Bone marrow (tissue), 2 donors: ENCODE data around the gene PCSK6.

Experiments used
- DNase-seq, 2 donors: peaks; one replicate each; lab custom pipeline; 2025; lab: John Stamatoyannopoulos, UW

The PCSK6 gene

GRCh38 chr15:101326462-101327146, 162.9 kb downstream of the PCSK6 start:
- DNase-seq: no peak

GRCh38 chr15:101326026-101326315, 163.5 kb downstream of the PCSK6 start:
- DNase-seq: no peak

- DNase-seq: no peak
Measured at GRCh38 chr15:101325263-101326025, 164.1 kb downstream of the PCSK6 start.

GRCh38 chr15:101324524-101325177, 164.9 kb downstream of the PCSK6 start:
- no peak for DNase-seq

GRCh38 chr15:101323793-101324523, 165.5 kb downstream of the PCSK6 start:
- DNase-seq: no peak

GRCh38 chr15:101322854-101323477, 166.5 kb downstream of the PCSK6 start:
- no peak for DNase-seq

- DNase-seq: no peak
Measured at GRCh38 chr15:101322016-101322695, 167.4 kb downstream of the PCSK6 start.

GRCh38 chr15:101320501-101321052, 168.9 kb downstream of the PCSK6 start:
- peak; percentile 36 to 87 for DNase-seq

GRCh38 chr15:101318839-101319238, 170.7 kb downstream of the PCSK6 start:
- no peak for DNase-seq

- no peak for DNase-seq
Measured at GRCh38 chr15:101318147-101318819, 171.2 kb downstream of the PCSK6 start.

GRCh38 chr15:101317336-101317872, 172.1 kb downstream of the PCSK6 start:
- DNase-seq: no peak

GRCh38 chr15:101316529-101316928, 173.0 kb downstream of the PCSK6 start:
- DNase-seq: no peak

- no peak for DNase-seq
Measured at GRCh38 chr15:101315736-101316135, 173.8 kb downstream of the PCSK6 start.

GRCh38 chr15:101314336-101315125, 175.0 kb downstream of the PCSK6 start:
- DNase-seq: no peak

- DNase-seq: no peak
Measured at GRCh38 chr15:101313041-101313761, 176.3 kb downstream of the PCSK6 start.

GRCh38 chr15:101310508-101310907, 179.0 kb downstream of the PCSK6 start:
- no peak for DNase-seq

GRCh38 chr15:101310161-101310480, 179.4 kb downstream of the PCSK6 start:
- DNase-seq: no peak

- no peak for DNase-seq
Measured at GRCh38 chr15:101309436-101310160, 179.9 kb downstream of the PCSK6 start.
